ENCODE results near the gene TAC3. TPM values are rescaled to one million over a fixed set of nuclear protein-coding genes. Genes with fewer than 3 reads are reported as not detected.

TAC3 gene
- total and polyA plus RNA-seq, 2 of the 8 experiments (the other 6 are each of a cell fraction or from before 2014, with no cell fraction given) = 9.7 to 45.3 TPM

DNA sequence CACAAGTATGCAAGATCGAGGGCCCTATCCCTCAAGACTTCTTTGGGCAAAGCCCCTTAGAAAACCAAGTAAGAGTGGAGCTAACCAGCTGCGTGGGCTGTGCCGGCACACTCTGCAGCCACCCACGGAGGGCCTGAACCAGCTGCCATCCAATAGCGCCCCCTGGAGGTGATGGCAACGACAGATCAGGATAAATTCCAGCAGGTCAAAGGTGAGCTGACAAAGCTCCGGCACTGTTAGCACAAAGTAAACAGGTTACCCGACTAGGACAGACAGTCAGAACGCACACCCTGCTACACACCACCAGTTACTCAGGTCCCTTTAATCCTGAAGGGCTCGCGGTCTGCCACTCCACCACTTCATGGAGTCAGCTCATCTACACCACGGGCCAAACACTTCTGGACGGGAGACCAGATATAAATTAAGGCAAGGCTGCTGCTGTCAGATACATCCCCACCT is 14.9 kb downstream of the TAC3 start (continued):
- no peak for TF ChIP-seq BRCA1 (IDR thresholded peaks at IDR 0.05; ENCODE audit: low read depth, low read length)
- no peak for TF ChIP-seq NRF1 (IDR thresholded peaks at IDR 0.05; ENCODE audit: low read depth, low read length)
- no peak for TF ChIP-seq CHD1 (IDR thresholded peaks at IDR 0.05; ENCODE audit: low read depth, low read length)
- no peak for TF ChIP-seq HDAC2 (IDR thresholded peaks at IDR 0.05; ENCODE audit: borderline replicate concordance in 1 of 2, low read depth in 2 of 2, low read length in 2 of 2)
- TF ChIP-seq JUN (IDR thresholded peaks at IDR 0.05; ENCODE audit: low read depth, low read length) = no peak
- TF ChIP-seq, protein P1, sequence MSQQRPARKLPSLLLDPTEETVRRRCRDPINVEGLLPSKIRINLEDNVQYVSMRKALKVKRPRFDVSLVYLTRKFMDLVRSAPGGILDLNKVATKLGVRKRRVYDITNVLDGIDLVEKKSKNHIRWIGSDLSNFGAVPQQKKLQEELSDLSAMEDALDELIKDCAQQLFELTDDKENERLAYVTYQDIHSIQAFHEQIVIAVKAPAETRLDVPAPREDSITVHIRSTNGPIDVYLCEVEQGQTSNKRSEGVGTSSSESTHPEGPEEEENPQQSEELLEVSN (IDR thresholded peaks at IDR 0.05) = no peak
- TF ChIP-seq CEBPB (IDR thresholded peaks at IDR 0.05; ENCODE audit: low read depth, low read length) = no peak

All from H1 (cell line).